CD4-positive, alpha-beta T cell treated with Interleukin-17A for 1 hour (primary cell): ENCODE data around the gene ANXA4.
"Not testable (repeated sequence)": the region's sequence is repeated elsewhere in the genome, so short reads cannot be mapped to it uniquely, and the experiment has no call there.

Experiments used
- DNase-seq: peaks from one replicate; pipeline ENCODE4 v3.0.0-alpha.2; 2020

The ANXA4 gene

GRCh38 chr2:69780921-69781320 lies 39.0 kb downstream of the ANXA4 start:
- DNase-seq: no peak

GRCh38 chr2:69781321-69782248 lies 39.7 kb downstream of the ANXA4 start:
- no peak for DNase-seq

- DNase-seq: no peak
Measured at GRCh38 chr2:69784228-69784627, 42.3 kb downstream of the ANXA4 start.

GRCh38 chr2:69785358-69785757 lies 43.4 kb downstream of the ANXA4 start:
- no peak for DNase-seq

GRCh38 chr2:69786052-69786560 lies 44.2 kb downstream of the ANXA4 start:
- no peak for DNase-seq

GRCh38 chr2:69789175-69789721 lies 47.3 kb downstream of the ANXA4 start:
- DNase-seq: no peak

- DNase-seq: no peak
Measured at GRCh38 chr2:69789772-69790600, 48.1 kb downstream of the ANXA4 start.

GRCh38 chr2:69790601-69790959 lies 48.6 kb downstream of the ANXA4 start:
- DNase-seq: no peak

GRCh38 chr2:69791045-69791444 lies 49.1 kb downstream of the ANXA4 start:
- DNase-seq: no peak

- DNase-seq: no peak
Measured at GRCh38 chr2:69796174-69796573, 54.2 kb downstream of the ANXA4 start.

GRCh38 chr2:69797235-69797634 lies 55.3 kb downstream of the ANXA4 start:
- DNase-seq: no peak

- no peak for DNase-seq
Measured at GRCh38 chr2:69797836-69798289, 55.9 kb downstream of the ANXA4 start.

GRCh38 chr2:69798290-69798908 lies 56.5 kb downstream of the ANXA4 start:
- DNase-seq: no peak

GRCh38 chr2:69798909-69799526 lies 57.1 kb downstream of the ANXA4 start:
- no peak for DNase-seq

- no peak for DNase-seq
Measured at GRCh38 chr2:69801745-69802290, 59.9 kb downstream of the ANXA4 start.

- DNase-seq: not testable (repeated sequence)
Measured at GRCh38 chr2:69802781-69803367, 60.9 kb downstream of the ANXA4 start.

- no peak for DNase-seq
Measured at GRCh38 chr2:69804416-69804815, 62.5 kb downstream of the ANXA4 start.

- no peak for DNase-seq
Measured at GRCh38 chr2:69805887-69806286, 64.0 kb downstream of the ANXA4 start.

- no peak for DNase-seq
Measured at GRCh38 chr2:69807821-69808540, 66.0 kb downstream of the ANXA4 start.

- no peak for DNase-seq
Measured at GRCh38 chr2:69810550-69810949, 68.6 kb downstream of the ANXA4 start.

- no peak for DNase-seq
Measured at GRCh38 chr2:69811018-69811417, 69.1 kb downstream of the ANXA4 start.
